Neural cell (in vitro differentiated cells): ENCODE results near the gene SGSM1. TPM values are rescaled to one million over a fixed set of nuclear protein-coding genes. Genes with fewer than 3 reads are reported as not detected.

Experiments used
- H2AFZ ChIP-seq: fragments of 200-600, 300-800 bp; sonication (generic), shearing (Covaris generic); 2 replicates; pipeline ENCODE4 v1.6.0; 2014; ENCODE audit warnings: low read depth, mild to moderate bottlenecking, antibody characterized with exemption, low read length, moderate library complexity
- H3F3A ChIP-seq: fragments of 200-600 bp; shearing (Covaris generic); 2 replicates; pipeline ENCODE4 v1.6.1; 2016; ENCODE audit warnings: mild to moderate bottlenecking, moderate library complexity, mixed read lengths, antibody characterized with exemption, low read length; ENCODE audit not compliant: insufficient read depth, poor library complexity, severe bottlenecking
- H3K27ac ChIP-seq: fragments of 200-600, 300-800 bp; sonication (generic), shearing (Covaris generic); 2 replicates; pipeline ENCODE4 v1.5.1; 2014; ENCODE audit warnings: mild to moderate bottlenecking, low read length, moderate library complexity
- H3K27me3 ChIP-seq: fragments of 300-800, 200-600 bp; sonication (generic), shearing (Covaris generic); 2 replicates; pipeline ENCODE4 v1.6.0; 2014; ENCODE audit warnings: mild to moderate bottlenecking, low read depth, low read length, moderate library complexity; ENCODE audit not compliant: insufficient read depth
- H3K36me3 ChIP-seq: fragments of 300-800, 200-600 bp; sonication (generic), shearing (Covaris generic); 2 replicates; pipeline ENCODE4 v1.5.1; 2014; ENCODE audit warnings: mild to moderate bottlenecking, antibody characterized with exemption, low read length, moderate library complexity; ENCODE audit not compliant: insufficient read depth
- H3K4me2 ChIP-seq: fragments of 300-800, 200-600 bp; sonication (generic), shearing (Covaris generic); 2 replicates; pipeline ENCODE4 v1.6.0; 2014; ENCODE audit warnings: mild to moderate bottlenecking, low read length
- H3K4me3 ChIP-seq: fragments of 300-800, 200-600 bp; sonication (generic), shearing (Covaris generic); 2 replicates; pipeline ENCODE4 v1.5.1; 2014; ENCODE audit warnings: mild to moderate bottlenecking, low read length, moderate library complexity
- H3K79me2 ChIP-seq: fragments of 200-600 bp; shearing (Covaris generic); replicated peaks from 2 replicates; pipeline ENCODE4 v1.6.0; 2014; ENCODE audit warnings: mild to moderate bottlenecking, low read length, moderate library complexity; ENCODE audit not compliant: insufficient read depth
- H3K9ac ChIP-seq: fragments of 300-800, 200-600 bp; sonication (generic), shearing (Covaris generic); 2 replicates; pipeline ENCODE4 v1.6.1; 2016; ENCODE audit warnings: mild to moderate bottlenecking, low read length, mixed read lengths
- H3K9me2 ChIP-seq: fragments of 200-600 bp; shearing (Covaris generic); 2 replicates; pipeline ENCODE4 v1.6.1; 2016; ENCODE audit warnings: mild to moderate bottlenecking, low read length, mixed read lengths; ENCODE audit not compliant: insufficient read depth
- H3K9me3 ChIP-seq: fragments of 200-600, 300-800 bp; sonication (generic), shearing (Covaris generic); 2 replicates; pipeline ENCODE4 v1.6.1; 2016; ENCODE audit warnings: mild to moderate bottlenecking, mixed run types, low read length, moderate library complexity, mixed read lengths
- H4K20me1 ChIP-seq: fragments of 200-600 bp; shearing (Covaris generic); 2 replicates; pipeline ENCODE4 v1.6.1; 2016; ENCODE audit warnings: mild to moderate bottlenecking, mixed run types; ENCODE audit not compliant: insufficient read depth
- EP300 ChIP-seq: fragments of 450-650 bp; conservative IDR thresholded peaks from 2 replicates; pipeline ENCODE4 v1.6.1; 2014; ENCODE audit warnings: antibody characterized with exemption, mild to moderate bottlenecking, moderate library complexity; ENCODE audit not compliant: poor library complexity, severe bottlenecking
- EZH2 ChIP-seq: fragments of 200-600, 300-800 bp; shearing (Covaris generic), sonication (generic); IDR thresholded peaks from 2 replicates; pipeline ENCODE4 v1.6.1; 2014; ENCODE audit warnings: antibody characterized with exemption, low read length, borderline replicate concordance, mild to moderate bottlenecking; ENCODE audit not compliant: insufficient read depth, poor library complexity, severe bottlenecking
- MXI1 ChIP-seq: fragments of 450-650 bp; conservative IDR thresholded peaks from 2 replicates; pipeline ENCODE4 v1.6.1; 2014; ENCODE audit warnings: antibody characterized with exemption, mild to moderate bottlenecking; ENCODE audit not compliant: poor library complexity, severe bottlenecking
- POLR2AphosphoS5 ChIP-seq: IDR thresholded peaks from 2 replicates; pipeline ENCODE4 v1.6.1; 2012
- RAD21 ChIP-seq: fragments of 450-650 bp; conservative IDR thresholded peaks from 2 replicates; pipeline ENCODE4 v1.6.1; 2014; ENCODE audit warnings: antibody characterized with exemption, mild to moderate bottlenecking, moderate library complexity
- SMC3 ChIP-seq: fragments of 450-650 bp; conservative IDR thresholded peaks from 2 replicates; pipeline ENCODE4 v1.6.1; 2014; ENCODE audit warnings: antibody characterized with exemption, mild to moderate bottlenecking, moderate library complexity; ENCODE audit not compliant: poor library complexity
- TAF1 ChIP-seq: IDR thresholded peaks from 2 replicates; pipeline ENCODE4 v1.6.1; 2012; ENCODE audit warnings: low read depth
- polyA plus RNA-seq: library from polyadenylated mRNA; depleted of rRNA; stranded (reverse); fragments of >200 nt; gene quantifications from 2 replicates; pipeline ENCODE4 v1.2.3, GENCODE V29; 2014
- TF ChIP-seq, protein P1 (sequence below): IDR thresholded peaks from 2 replicates; pipeline ENCODE4 v1.6.1; 2012; ENCODE audit warnings: borderline replicate concordance
- TF ChIP-seq, protein P2 (sequence below): fragments of 450-650 bp; IDR thresholded peaks from 2 replicates; pipeline ENCODE4 v1.5.1; 2014; ENCODE audit warnings: antibody characterized with exemption, mild to moderate bottlenecking, moderate library complexity; ENCODE audit not compliant: poor library complexity, severe bottlenecking

Gene SGSM1
- polyA plus RNA-seq, 1 donor from 2014 or later, result 7.5 TPM

DNA sequence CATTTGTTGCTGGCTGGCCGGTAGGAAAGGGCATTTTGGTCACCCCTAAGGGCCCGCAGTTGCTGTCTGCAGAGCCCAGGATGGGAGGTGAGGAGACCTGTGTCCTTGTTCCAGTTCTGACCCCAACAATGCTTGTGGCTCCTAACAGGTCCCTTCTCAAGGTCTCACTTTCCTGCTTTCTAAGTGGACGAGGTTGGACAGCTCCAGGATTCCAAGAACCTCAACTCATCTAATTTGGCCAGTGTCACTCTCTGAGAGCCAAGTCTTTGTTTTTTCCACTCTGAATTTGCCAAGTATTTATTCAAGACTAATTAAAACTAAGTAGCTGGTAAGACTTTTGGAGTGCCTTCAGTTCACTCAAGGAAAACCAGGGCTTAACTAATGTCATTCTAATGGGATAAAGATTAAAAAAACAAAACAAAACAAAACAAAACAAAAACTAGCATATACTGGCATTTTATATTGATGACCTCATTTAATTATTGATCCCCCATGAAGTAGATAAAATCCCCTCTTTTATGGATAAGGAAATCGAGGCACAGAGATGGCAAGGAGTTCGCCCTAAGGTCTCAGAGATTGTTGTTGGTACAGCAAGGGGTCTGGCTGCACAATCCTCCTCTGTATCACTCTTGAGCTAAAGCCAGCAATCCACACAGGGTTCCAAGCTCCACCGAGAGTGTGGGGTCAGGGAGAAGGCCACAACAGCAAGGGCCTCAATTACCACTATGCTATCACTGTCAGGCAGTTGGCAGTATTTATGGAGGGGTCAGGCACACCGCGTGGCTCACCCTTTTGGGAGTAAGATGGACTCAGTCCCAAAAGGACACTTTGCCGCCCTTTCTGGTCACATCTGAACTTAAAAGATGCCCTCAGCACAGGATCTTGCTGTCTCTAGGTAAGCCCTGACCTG is 8.1 kb downstream of the SGSM1 start:
- H3K4me3 ChIP-seq, result no peak overlapping the region
- no peaks in the 10 kb centered on the region for H3K9me2 ChIP-seq
- no peak overlapping the region for H3K27ac ChIP-seq
- TF ChIP-seq EP300 (no peak), RAD21 (no peak), POLR2AphosphoS5 (no peak), TAF1 (no peak), SMC3 (no peak), MXI1 (no peak), EZH2 (no peak)
- TF ChIP-seq, protein P1, sequence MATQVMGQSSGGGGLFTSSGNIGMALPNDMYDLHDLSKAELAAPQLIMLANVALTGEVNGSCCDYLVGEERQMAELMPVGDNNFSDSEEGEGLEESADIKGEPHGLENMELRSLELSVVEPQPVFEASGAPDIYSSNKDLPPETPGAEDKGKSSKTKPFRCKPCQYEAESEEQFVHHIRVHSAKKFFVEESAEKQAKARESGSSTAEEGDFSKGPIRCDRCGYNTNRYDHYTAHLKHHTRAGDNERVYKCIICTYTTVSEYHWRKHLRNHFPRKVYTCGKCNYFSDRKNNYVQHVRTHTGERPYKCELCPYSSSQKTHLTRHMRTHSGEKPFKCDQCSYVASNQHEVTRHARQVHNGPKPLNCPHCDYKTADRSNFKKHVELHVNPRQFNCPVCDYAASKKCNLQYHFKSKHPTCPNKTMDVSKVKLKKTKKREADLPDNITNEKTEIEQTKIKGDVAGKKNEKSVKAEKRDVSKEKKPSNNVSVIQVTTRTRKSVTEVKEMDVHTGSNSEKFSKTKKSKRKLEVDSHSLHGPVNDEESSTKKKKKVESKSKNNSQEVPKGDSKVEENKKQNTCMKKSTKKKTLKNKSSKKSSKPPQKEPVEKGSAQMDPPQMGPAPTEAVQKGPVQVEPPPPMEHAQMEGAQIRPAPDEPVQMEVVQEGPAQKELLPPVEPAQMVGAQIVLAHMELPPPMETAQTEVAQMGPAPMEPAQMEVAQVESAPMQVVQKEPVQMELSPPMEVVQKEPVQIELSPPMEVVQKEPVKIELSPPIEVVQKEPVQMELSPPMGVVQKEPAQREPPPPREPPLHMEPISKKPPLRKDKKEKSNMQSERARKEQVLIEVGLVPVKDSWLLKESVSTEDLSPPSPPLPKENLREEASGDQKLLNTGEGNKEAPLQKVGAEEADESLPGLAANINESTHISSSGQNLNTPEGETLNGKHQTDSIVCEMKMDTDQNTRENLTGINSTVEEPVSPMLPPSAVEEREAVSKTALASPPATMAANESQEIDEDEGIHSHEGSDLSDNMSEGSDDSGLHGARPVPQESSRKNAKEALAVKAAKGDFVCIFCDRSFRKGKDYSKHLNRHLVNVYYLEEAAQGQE, result no peak
- TF ChIP-seq, protein P2, sequence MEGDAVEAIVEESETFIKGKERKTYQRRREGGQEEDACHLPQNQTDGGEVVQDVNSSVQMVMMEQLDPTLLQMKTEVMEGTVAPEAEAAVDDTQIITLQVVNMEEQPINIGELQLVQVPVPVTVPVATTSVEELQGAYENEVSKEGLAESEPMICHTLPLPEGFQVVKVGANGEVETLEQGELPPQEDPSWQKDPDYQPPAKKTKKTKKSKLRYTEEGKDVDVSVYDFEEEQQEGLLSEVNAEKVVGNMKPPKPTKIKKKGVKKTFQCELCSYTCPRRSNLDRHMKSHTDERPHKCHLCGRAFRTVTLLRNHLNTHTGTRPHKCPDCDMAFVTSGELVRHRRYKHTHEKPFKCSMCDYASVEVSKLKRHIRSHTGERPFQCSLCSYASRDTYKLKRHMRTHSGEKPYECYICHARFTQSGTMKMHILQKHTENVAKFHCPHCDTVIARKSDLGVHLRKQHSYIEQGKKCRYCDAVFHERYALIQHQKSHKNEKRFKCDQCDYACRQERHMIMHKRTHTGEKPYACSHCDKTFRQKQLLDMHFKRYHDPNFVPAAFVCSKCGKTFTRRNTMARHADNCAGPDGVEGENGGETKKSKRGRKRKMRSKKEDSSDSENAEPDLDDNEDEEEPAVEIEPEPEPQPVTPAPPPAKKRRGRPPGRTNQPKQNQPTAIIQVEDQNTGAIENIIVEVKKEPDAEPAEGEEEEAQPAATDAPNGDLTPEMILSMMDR, result no peak
- H4K20me1 ChIP-seq, result no peaks in the 10 kb centered on the region
- H3K36me3 ChIP-seq, result no peaks in the 10 kb centered on the region
- H3K4me2 ChIP-seq, result no peak overlapping the region
- H3K9ac ChIP-seq, result no peak overlapping the region
- H3K79me2 ChIP-seq, result no peaks in the 10 kb centered on the region
- no peak overlapping the region for H2AFZ ChIP-seq
- no peaks in the 10 kb centered on the region for H3K9me3 ChIP-seq
- H3F3A ChIP-seq, result peaks cover 8% of the 10 kb centered on the region
- H3K27me3 ChIP-seq, result no peaks in the 10 kb centered on the region

DNA sequence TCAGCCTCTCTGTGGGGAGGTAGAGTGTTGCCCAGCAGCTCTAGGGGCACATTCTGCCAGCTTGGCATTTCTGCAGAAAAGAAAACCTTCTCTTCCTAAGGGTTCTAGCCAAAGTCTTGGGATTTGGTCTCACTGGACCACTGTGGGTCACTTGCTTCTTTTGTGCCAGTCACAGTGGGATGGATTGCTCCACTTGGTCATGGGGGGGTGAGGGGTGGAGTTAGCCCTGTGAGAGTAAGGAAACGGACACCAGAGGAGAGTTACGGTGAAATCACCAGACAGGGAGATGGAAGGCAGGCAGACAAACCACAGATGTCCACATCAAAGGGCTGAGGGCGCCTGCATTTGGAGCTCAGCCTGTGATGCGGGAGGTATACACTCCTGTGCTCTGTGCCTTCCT is 10.8 kb downstream of the SGSM1 start:
- no peaks in the 10 kb centered on the region for H3K79me2 ChIP-seq
- no peaks in the 10 kb centered on the region for H3K27me3 ChIP-seq
- TF ChIP-seq EP300 (no peak), SMC3 (no peak), TAF1 (no peak), MXI1 (no peak), POLR2AphosphoS5 (no peak), RAD21 (no peak), EZH2 (no peak)
- TF ChIP-seq, protein P2, result no peak
- TF ChIP-seq, protein P1, result no peak
- no peaks in the 10 kb centered on the region for H3K9me2 ChIP-seq
- H4K20me1 ChIP-seq, result no peaks in the 10 kb centered on the region
- no peak overlapping the region for H3K4me2 ChIP-seq
- no peak overlapping the region for H2AFZ ChIP-seq
- no peak overlapping the region for H3K27ac ChIP-seq
- H3K4me3 ChIP-seq, result no peak overlapping the region
- no peak overlapping the region for H3K9ac ChIP-seq
- H3F3A ChIP-seq, result no peaks in the 10 kb centered on the region
- H3K36me3 ChIP-seq, result no peaks in the 10 kb centered on the region
- no peaks in the 10 kb centered on the region for H3K9me3 ChIP-seq
